ENCODE data around the gene GALNT9. TPM values are rescaled to one million over a fixed set of nuclear protein-coding genes. Genes with fewer than 3 reads are reported as not detected.
"Not testable (repeated sequence)": the region's sequence is repeated elsewhere in the genome, so short reads cannot be mapped to it uniquely, and the experiment has no call there.

Gene GALNT9
- total RNA-seq, 1 donor from 2014 or later, result 2.1 TPM

- H3K36me3 ChIP-seq (ENCODE audit: insufficient read depth, low read length); H3K4me2 ChIP-seq (ENCODE audit: low read length); H3K27ac Mint-ChIP-seq (ENCODE audit: unreplicated experiment); H3K4me3 Mint-ChIP-seq (ENCODE audit: unreplicated experiment); H3K27ac ChIP-seq (ENCODE audit: low read depth, low read length); H3K4me3 ChIP-seq (ENCODE audit: insufficient read depth, low read depth, low read length); FAIRE-seq; H3K9me3 ChIP-seq (ENCODE audit: insufficient read depth, low read depth, low read length); H3K4me1 Mint-ChIP-seq (ENCODE audit: low read depth, unreplicated experiment); H3K27me3 ChIP-seq (ENCODE audit: insufficient read depth, low read length); H3K36me3 Mint-ChIP-seq (ENCODE audit: low read depth, unreplicated experiment); H2AFZ ChIP-seq (ENCODE audit: low read depth, low read length); H3K9ac ChIP-seq (ENCODE audit: low read length); DNase-seq (ENCODE audit: low read depth); H3K9me3 Mint-ChIP-seq (ENCODE audit: unreplicated experiment); H3K4me1 ChIP-seq (ENCODE audit: insufficient read depth, low read length); H3K79me2 ChIP-seq (ENCODE audit: insufficient read depth, low read length); H4K20me1 ChIP-seq (ENCODE audit: insufficient read depth, low read length): not testable (repeated sequence)
- H3K27me3 Mint-ChIP-seq (ENCODE audit: low read depth, unreplicated experiment), result peaks cover 37% of the 10 kb centered on the region
Observed at GRCh38 chr12:132303853-132304373, 25.5 kb downstream of the GALNT9 start.

GRCh38 chr12:132302466-132303358, 26.7 kb downstream of the GALNT9 start:
- H3K27me3 Mint-ChIP-seq (ENCODE audit: low read depth, unreplicated experiment), result peaks cover 34% of the 10 kb centered on the region
- H3K9me3 Mint-ChIP-seq (ENCODE audit: unreplicated experiment), result no peaks in the 10 kb centered on the region
- no peak overlapping the region for H3K4me3 Mint-ChIP-seq (ENCODE audit: unreplicated experiment)
- Histone ChIP-seq H3K9ac (ENCODE audit: low read length) (no peak overlapping the region), H3K27me3 (ENCODE audit: insufficient read depth, low read length) (no peaks in the 10 kb centered on the region), H3K79me2 (ENCODE audit: insufficient read depth, low read length) (no peaks in the 10 kb centered on the region), H3K4me2 (ENCODE audit: low read length) (no peak overlapping the region), H3K36me3 (ENCODE audit: insufficient read depth, low read length) (no peaks in the 10 kb centered on the region), H3K4me1 (ENCODE audit: insufficient read depth, low read length) (no peaks in the 10 kb centered on the region), H4K20me1 (ENCODE audit: insufficient read depth, low read length) (no peaks in the 10 kb centered on the region), H2AFZ (ENCODE audit: low read depth, low read length) (no peak overlapping the region), H3K4me3 (ENCODE audit: insufficient read depth, low read depth, low read length) (no peak overlapping the region), H3K9me3 (ENCODE audit: insufficient read depth, low read depth, low read length) (no peaks in the 10 kb centered on the region), H3K27ac (ENCODE audit: low read depth, low read length) (no peak overlapping the region)
- H3K27ac Mint-ChIP-seq (ENCODE audit: unreplicated experiment), result no peak overlapping the region
- peaks cover under 1% of the 10 kb centered on the region for H3K4me1 Mint-ChIP-seq (ENCODE audit: low read depth, unreplicated experiment)
- TF ChIP-seq CTCF (IDR thresholded peaks at IDR 0.05; ENCODE audit: insufficient read depth, low read depth, low read length) (no peak), EZH2 (IDR thresholded peaks at IDR 0.05; ENCODE audit: insufficient read depth, low read length) (no peak)
- peaks cover 3% of the 10 kb centered on the region for H3K36me3 Mint-ChIP-seq (ENCODE audit: low read depth, unreplicated experiment)
- DNase-seq (ENCODE audit: low read depth), result no peak
- FAIRE-seq, result no peak

DNA sequence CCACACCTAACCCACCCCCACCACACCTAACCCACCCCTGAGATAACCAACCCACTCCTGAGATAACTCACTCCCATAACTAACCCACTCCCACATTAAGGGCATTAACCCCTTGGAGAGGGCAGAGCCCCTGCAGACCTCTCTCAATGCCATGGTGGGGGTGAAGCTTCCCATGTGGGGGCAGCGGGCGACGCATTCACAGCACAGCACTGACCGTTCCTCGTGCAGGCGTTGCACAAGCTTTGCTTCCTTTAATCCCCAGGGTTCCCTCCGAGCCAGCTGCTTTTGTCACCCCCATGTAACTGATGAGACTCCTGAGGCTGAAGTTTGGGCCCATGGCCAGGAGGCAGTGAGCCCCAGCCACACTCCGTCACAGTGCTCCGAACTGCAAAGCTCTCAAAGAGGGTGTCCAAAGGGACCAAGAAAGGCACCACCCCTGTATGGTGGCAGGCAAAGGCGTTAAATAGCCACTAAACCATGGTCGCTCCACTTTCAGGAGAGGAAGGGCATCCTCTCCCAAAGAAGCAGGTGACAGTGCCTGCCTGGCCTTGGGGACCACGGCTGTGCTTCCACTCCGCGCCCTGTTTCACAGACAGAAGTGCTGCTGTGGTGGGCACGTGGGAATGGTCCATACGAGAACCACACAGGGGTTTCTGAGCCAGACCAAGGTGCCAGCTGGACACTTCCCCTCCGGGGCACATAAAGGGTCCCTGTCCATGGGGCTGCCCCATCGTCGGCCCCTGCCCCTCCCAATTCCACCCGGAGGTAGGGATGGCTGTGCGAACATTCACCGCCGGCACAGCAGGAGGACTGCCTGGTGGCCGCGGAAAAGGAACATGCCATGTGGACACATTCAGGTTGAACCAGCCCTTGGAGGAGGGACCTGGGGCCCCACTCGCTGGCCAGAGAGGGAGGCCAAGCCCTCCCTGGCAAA, 28.3 kb downstream of the GALNT9 start:
- Histone ChIP-seq H3K4me1 (ENCODE audit: insufficient read depth, low read length) (no peaks in the 10 kb centered on the region), H3K79me2 (ENCODE audit: insufficient read depth, low read length) (no peaks in the 10 kb centered on the region), H2AFZ (ENCODE audit: low read depth, low read length) (no peak overlapping the region), H3K4me2 (ENCODE audit: low read length) (no peak overlapping the region), H4K20me1 (ENCODE audit: insufficient read depth, low read length) (no peaks in the 10 kb centered on the region), H3K27me3 (ENCODE audit: insufficient read depth, low read length) (no peaks in the 10 kb centered on the region), H3K4me3 (ENCODE audit: insufficient read depth, low read depth, low read length) (no peak overlapping the region), H3K36me3 (ENCODE audit: insufficient read depth, low read length) (no peaks in the 10 kb centered on the region), H3K9me3 (ENCODE audit: insufficient read depth, low read depth, low read length) (no peaks in the 10 kb centered on the region), H3K9ac (ENCODE audit: low read length) (no peak overlapping the region), H3K27ac (ENCODE audit: low read depth, low read length) (no peak overlapping the region)
- no peak overlapping the region for H3K27ac Mint-ChIP-seq (ENCODE audit: unreplicated experiment)
- H3K27me3 Mint-ChIP-seq (ENCODE audit: low read depth, unreplicated experiment), result peaks cover 21% of the 10 kb centered on the region
- no peak overlapping the region for H3K4me3 Mint-ChIP-seq (ENCODE audit: unreplicated experiment)
- DNase-seq (ENCODE audit: low read depth) (no peak), FAIRE-seq (no peak)
- no peaks in the 10 kb centered on the region for H3K4me1 Mint-ChIP-seq (ENCODE audit: low read depth, unreplicated experiment)
- TF ChIP-seq EZH2 (IDR thresholded peaks at IDR 0.05; ENCODE audit: insufficient read depth, low read length) (no peak), CTCF (IDR thresholded peaks at IDR 0.05; ENCODE audit: insufficient read depth, low read depth, low read length) (no peak)
- H3K36me3 Mint-ChIP-seq (ENCODE audit: low read depth, unreplicated experiment), result no peaks in the 10 kb centered on the region
- no peaks in the 10 kb centered on the region for H3K9me3 Mint-ChIP-seq (ENCODE audit: unreplicated experiment)

All from astrocyte (in vitro differentiated cells and primary cell).